BLaER1 treated with 17β-estradiol and CSF1 and Interleukin-3, amounts not matched to agents 10 nM and 100 nM (cell line): ENCODE results near the gene IFITM5.

Source experiments
- H3K27ac ChIP-seq, 11 experiments: shearing (Covaris generic); formaldehyde crosslinking; 2 replicates each; pipeline ENCODE4 v1.8.1; 2022
- H3K27me3 ChIP-seq, 11 experiments: shearing (Covaris generic); formaldehyde crosslinking; 2 replicates each; pipeline ENCODE4 v1.8.1; 2022
- H3K36me3 ChIP-seq, 11 experiments: shearing (Covaris generic); formaldehyde crosslinking; 2 replicates each; pipeline ENCODE4 v1.8.1; 2022
- H3K4me1 ChIP-seq, 10 experiments: shearing (Covaris generic); formaldehyde crosslinking; 2 replicates each; pipeline ENCODE4 v1.8.1; 2022
- H3K4me2 ChIP-seq, 11 experiments: shearing (Covaris generic); formaldehyde crosslinking; 2 replicates each; pipeline ENCODE4 v1.8.1; 2022
- H3K4me3 ChIP-seq, 10 experiments: shearing (Covaris generic); formaldehyde crosslinking; 2 replicates each; pipeline ENCODE4 v1.8.1; 2022
- H3K9ac ChIP-seq, 11 experiments: shearing (Covaris generic); formaldehyde crosslinking; 2 replicates each; pipeline ENCODE4 v1.8.1; 2022
- H3K9me3 ChIP-seq, 11 experiments: shearing (Covaris generic); formaldehyde crosslinking; replicated peaks in 1 of 11; 2 replicates each; pipeline ENCODE4 v1.8.1; 2022
- H4K20me1 ChIP-seq, 11 experiments: shearing (Covaris generic); formaldehyde crosslinking; 2 replicates each; pipeline ENCODE4 v1.8.1; 2022
- Cebpa-rat ChIP-seq, 11 experiments: shearing (Covaris generic); IDR thresholded peaks; 2 replicates each; pipeline ENCODE4 v1.8.1; 2022

The IFITM5 gene

GRCh38 chr11:299951-300735, 817 bp upstream of the IFITM5 start:
- no peak overlapping the region for H3K4me3 ChIP-seq
- H3K4me2 ChIP-seq = peak overlapping the region; percentile 37 to 72 (median 59)
- peaks cover 0 to 19% (median 0%) of the 10 kb centered on the region in 11 experiments; a peak in 5 of 22 replicates for H4K20me1 ChIP-seq
- no peak for TF ChIP-seq Cebpa-rat (IDR thresholded peaks at IDR 0.05)
- peaks cover 62 to 78% (median 69%) of the 10 kb centered on the region in 10 experiments for H3K4me1 ChIP-seq
- H3K9ac ChIP-seq = peak overlapping the region in 4 of 11 experiments; percentile 3 to 30 (median 20); a peak in 2 of 22 replicates
- H3K27me3 ChIP-seq = peaks cover 0 to 6% (median 0%) of the 10 kb centered on the region in 11 experiments; a peak in 3 of 22 replicates
- H3K36me3 ChIP-seq = peaks cover 0 to 7% (median 1%) of the 10 kb centered on the region in 11 experiments; a peak in 5 of 22 replicates
- H3K9me3 ChIP-seq = no peaks in the 10 kb centered on the region; a peak in 1 of 22 replicates
- H3K27ac ChIP-seq = peak overlapping the region in 2 of 11 experiments; percentile 13 to 17; a peak in 1 of 22 replicates

GRCh38 chr11:298406-299065, 790 bp downstream of the IFITM5 start:
- Histone ChIP-seq H3K36me3 (peaks cover 8 to 23% (median 17%) of the 10 kb centered on the region in 11 experiments; a peak in 18 of 22 replicates), H3K4me3 (peak overlapping the region in 2 of 10 experiments; percentile 28 to 35; a peak in 2 of 20 replicates), H3K4me1 (peaks cover 45 to 66% (median 54%) of the 10 kb centered on the region in 10 experiments), H3K9ac (peak overlapping the region; percentile 50 to 75 (median 68); a peak in 21 of 22 replicates), H3K9me3 (no peaks in the 10 kb centered on the region), H3K27me3 (peaks cover 0 to 6% (median 0%) of the 10 kb centered on the region in 11 experiments; a peak in 3 of 22 replicates), H4K20me1 (peaks cover 0 to 26% (median 0%) of the 10 kb centered on the region in 11 experiments; a peak in 6 of 22 replicates), H3K4me2 (peak overlapping the region; percentile 81 to 95 (median 86)), H3K27ac (peak overlapping the region; percentile 45 to 75 (median 69); a peak in 21 of 22 replicates)
- no peak for TF ChIP-seq Cebpa-rat (IDR thresholded peaks at IDR 0.05)

- peaks cover 38 to 59% (median 46%) of the 10 kb centered on the region in 10 experiments for H3K4me1 ChIP-seq
- H3K36me3 ChIP-seq = peaks cover 10 to 30% (median 23%) of the 10 kb centered on the region in 11 experiments; a peak in 19 of 22 replicates
- H3K27ac ChIP-seq = peak overlapping the region; percentile 45 to 75 (median 69); a peak in 21 of 22 replicates
- H4K20me1 ChIP-seq = peaks cover 0 to 26% (median 0%) of the 10 kb centered on the region in 11 experiments; a peak in 6 of 22 replicates
- H3K4me2 ChIP-seq = peak overlapping the region; percentile 81 to 95 (median 86)
- H3K4me3 ChIP-seq = peak overlapping the region in 3 of 10 experiments; percentile 26 to 35 (median 28); a peak in 3 of 20 replicates
- no peak for TF ChIP-seq Cebpa-rat (IDR thresholded peaks at IDR 0.05)
- H3K9me3 ChIP-seq = no peaks in the 10 kb centered on the region
- H3K9ac ChIP-seq = peak overlapping the region; percentile 50 to 75 (median 68)
- H3K27me3 ChIP-seq = peaks cover 0 to 6% (median 0%) of the 10 kb centered on the region in 11 experiments; a peak in 3 of 22 replicates
Measured at GRCh38 chr11:297586-298405, 1.5 kb downstream of the IFITM5 start.

- Histone ChIP-seq H4K20me1 (peaks cover 0 to 29% (median 0%) of the 10 kb centered on the region in 11 experiments; a peak in 6 of 22 replicates), H3K9me3 (no peaks in the 10 kb centered on the region), H3K36me3 (peaks cover 11 to 37% (median 28%) of the 10 kb centered on the region in 11 experiments; a peak in 19 of 22 replicates), H3K4me2 (peak overlapping the region; percentile 81 to 95 (median 86)), H3K27ac (peak overlapping the region in 6 of 11 experiments; percentile 20 to 75 (median 70); a peak in 9 of 22 replicates), H3K4me1 (peaks cover 35 to 59% (median 43%) of the 10 kb centered on the region in 10 experiments), H3K27me3 (peaks cover 0 to 6% (median 0%) of the 10 kb centered on the region in 11 experiments; a peak in 3 of 22 replicates), H3K4me3 (no peak overlapping the region), H3K9ac (peak overlapping the region in 9 of 11 experiments; percentile 5 to 72 (median 67); a peak in 10 of 22 replicates)
- no peak for TF ChIP-seq Cebpa-rat (IDR thresholded peaks at IDR 0.05)
Measured at GRCh38 chr11:297051-297585, 2.2 kb downstream of the IFITM5 start.

- H3K9ac ChIP-seq = peak overlapping the region in 7 of 11 experiments; percentile 19 to 72 (median 66); a peak in 6 of 22 replicates
Measured at GRCh38 chr11:296171-297050, 2.9 kb downstream of the IFITM5 start.

GRCh38 chr11:295351-296170, 3.8 kb downstream of the IFITM5 start:
- TF ChIP-seq Cebpa-rat (IDR thresholded peaks at IDR 0.05) = no peak
- Histone ChIP-seq H4K20me1 (peaks cover 0 to 44% (median 0%) of the 10 kb centered on the region in 11 experiments; a peak in 7 of 22 replicates), H3K4me2 (no peak overlapping the region), H3K9ac (peak overlapping the region in 1 of 11 experiments; percentile 19; a peak in 1 of 22 replicates), H3K27me3 (peaks cover 0 to 6% (median 0%) of the 10 kb centered on the region in 11 experiments; a peak in 3 of 22 replicates), H3K36me3 (peaks cover 11 to 48% (median 33%) of the 10 kb centered on the region in 11 experiments; a peak in 19 of 22 replicates), H3K27ac (no peak overlapping the region), H3K9me3 (no peaks in the 10 kb centered on the region), H3K4me3 (no peak overlapping the region), H3K4me1 (peaks cover 44 to 73% (median 52%) of the 10 kb centered on the region in 10 experiments)

More at GRCh38 chr11:296171-297050, 2.9 kb downstream of the IFITM5 start:
- Histone ChIP-seq H3K4me2 (peak overlapping the region; percentile 81 to 95 (median 86); a peak in 20 of 22 replicates), H4K20me1 (peaks cover 0 to 36% (median 0%) of the 10 kb centered on the region in 11 experiments; a peak in 6 of 22 replicates), H3K27me3 (peaks cover 0 to 6% (median 0%) of the 10 kb centered on the region in 11 experiments; a peak in 3 of 22 replicates), H3K4me1 (peaks cover 35 to 65% (median 44%) of the 10 kb centered on the region in 10 experiments), H3K9me3 (no peaks in the 10 kb centered on the region), H3K36me3 (peaks cover 11 to 40% (median 30%) of the 10 kb centered on the region in 11 experiments; a peak in 19 of 22 replicates), H3K27ac (peak overlapping the region in 3 of 11 experiments; percentile 20 to 75 (median 70); a peak in 5 of 22 replicates), H3K4me3 (no peak overlapping the region)
- no peak for TF ChIP-seq Cebpa-rat (IDR thresholded peaks at IDR 0.05)
